Kidney epithelial cell (primary cell): ENCODE results near the gene ATOSB. TPM values are rescaled to one million over a fixed set of nuclear protein-coding genes. Genes with fewer than 3 reads are reported as not detected.

Source experiments
- DNase-seq: peaks from one replicate; pipeline ENCODE4 v3.0.0-alpha.2; 2010; ENCODE audit warnings: low read depth
- H3K27me3 ChIP-seq: 2 replicates; pipeline ENCODE4 v1.6.0; 2011; ENCODE audit warnings: low read length; ENCODE audit not compliant: control insufficient read depth, insufficient read depth
- H3K36me3 ChIP-seq: 2 replicates; pipeline ENCODE4 v1.5.1; 2011; ENCODE audit warnings: low read length; ENCODE audit not compliant: control insufficient read depth, insufficient read depth
- H3K4me3 ChIP-seq: 2 replicates; pipeline ENCODE4 v1.5.1; 2011; ENCODE audit warnings: low read depth, mild to moderate bottlenecking, control low read depth, low read length
- total RNA-seq: library from RNA; depleted of rRNA; stranded (reverse); fragments of >200 nt; gene quantifications from 2 replicates; pipeline ENCODE4 v1.2.3, GENCODE V29; 2015
- TF ChIP-seq, protein P1 (sequence below): IDR thresholded peaks from 2 replicates; pipeline ENCODE4 v1.5.1; 2011; ENCODE audit warnings: mild to moderate bottlenecking, moderate library complexity, low read length, control low read depth, inconsistent platforms; ENCODE audit not compliant: insufficient read depth, poor library complexity, severe bottlenecking

ATOSB gene
- total RNA-seq, 1 donor from 2014 or later: 37.1 TPM

DNA sequence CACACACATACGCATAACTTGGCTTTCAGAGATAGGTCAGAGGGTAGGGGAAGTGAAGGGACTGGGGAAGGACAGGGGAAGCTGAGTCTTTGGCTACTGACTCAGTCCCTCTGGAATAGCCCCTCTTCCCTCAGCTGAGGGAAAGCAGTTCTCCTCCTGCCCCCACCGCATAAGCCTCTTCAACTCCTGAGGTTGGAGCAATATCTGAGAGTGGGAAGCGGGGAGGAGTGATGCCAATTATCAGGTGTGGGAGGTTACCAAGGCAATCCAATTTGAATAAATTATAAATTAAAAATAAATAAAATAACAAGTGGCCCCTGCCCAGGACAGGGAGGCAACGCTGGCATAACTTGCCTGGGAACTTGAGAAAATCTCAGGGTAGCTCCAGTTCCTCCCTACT, 11.1 kb downstream of the ATOSB start:
- TF ChIP-seq, protein P1, sequence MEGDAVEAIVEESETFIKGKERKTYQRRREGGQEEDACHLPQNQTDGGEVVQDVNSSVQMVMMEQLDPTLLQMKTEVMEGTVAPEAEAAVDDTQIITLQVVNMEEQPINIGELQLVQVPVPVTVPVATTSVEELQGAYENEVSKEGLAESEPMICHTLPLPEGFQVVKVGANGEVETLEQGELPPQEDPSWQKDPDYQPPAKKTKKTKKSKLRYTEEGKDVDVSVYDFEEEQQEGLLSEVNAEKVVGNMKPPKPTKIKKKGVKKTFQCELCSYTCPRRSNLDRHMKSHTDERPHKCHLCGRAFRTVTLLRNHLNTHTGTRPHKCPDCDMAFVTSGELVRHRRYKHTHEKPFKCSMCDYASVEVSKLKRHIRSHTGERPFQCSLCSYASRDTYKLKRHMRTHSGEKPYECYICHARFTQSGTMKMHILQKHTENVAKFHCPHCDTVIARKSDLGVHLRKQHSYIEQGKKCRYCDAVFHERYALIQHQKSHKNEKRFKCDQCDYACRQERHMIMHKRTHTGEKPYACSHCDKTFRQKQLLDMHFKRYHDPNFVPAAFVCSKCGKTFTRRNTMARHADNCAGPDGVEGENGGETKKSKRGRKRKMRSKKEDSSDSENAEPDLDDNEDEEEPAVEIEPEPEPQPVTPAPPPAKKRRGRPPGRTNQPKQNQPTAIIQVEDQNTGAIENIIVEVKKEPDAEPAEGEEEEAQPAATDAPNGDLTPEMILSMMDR: no peak
- Histone ChIP-seq H3K36me3 (peaks cover 5% of the 10 kb centered on the region), H3K4me3 (no peak overlapping the region), H3K27me3 (no peaks in the 10 kb centered on the region)
- DNase-seq: no peak

DNA sequence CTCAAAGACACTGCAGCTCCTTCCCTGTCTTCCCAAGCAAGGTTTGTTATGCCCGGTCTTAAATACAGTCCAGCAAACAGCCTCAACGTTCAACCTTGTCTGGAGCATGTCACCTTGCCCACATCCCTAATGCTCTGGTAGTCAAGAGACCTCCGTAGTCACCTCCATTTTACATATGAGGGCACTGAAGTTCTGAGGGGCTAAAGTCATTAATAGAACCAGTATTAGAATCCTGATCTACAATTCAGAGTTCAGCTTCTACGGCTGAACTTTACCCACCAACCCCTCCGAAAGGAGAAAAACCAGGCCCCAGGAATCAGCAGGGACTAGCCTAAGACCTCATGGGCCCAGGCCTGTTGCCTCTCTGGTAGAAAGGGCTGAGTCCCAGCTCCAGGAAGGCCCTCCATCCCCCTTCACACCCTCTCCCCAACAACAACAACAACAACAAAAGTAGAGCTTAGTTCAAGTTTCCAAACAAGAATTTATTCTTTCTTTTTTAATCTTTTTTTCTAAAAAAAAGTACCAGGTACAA, 11.9 kb downstream of the ATOSB start:
- Histone ChIP-seq H3K4me3 (peak overlapping the region; percentile 68), H3K36me3 (peaks cover 5% of the 10 kb centered on the region), H3K27me3 (no peaks in the 10 kb centered on the region)
- TF ChIP-seq, protein P1: no peak
- no peak for DNase-seq

DNA sequence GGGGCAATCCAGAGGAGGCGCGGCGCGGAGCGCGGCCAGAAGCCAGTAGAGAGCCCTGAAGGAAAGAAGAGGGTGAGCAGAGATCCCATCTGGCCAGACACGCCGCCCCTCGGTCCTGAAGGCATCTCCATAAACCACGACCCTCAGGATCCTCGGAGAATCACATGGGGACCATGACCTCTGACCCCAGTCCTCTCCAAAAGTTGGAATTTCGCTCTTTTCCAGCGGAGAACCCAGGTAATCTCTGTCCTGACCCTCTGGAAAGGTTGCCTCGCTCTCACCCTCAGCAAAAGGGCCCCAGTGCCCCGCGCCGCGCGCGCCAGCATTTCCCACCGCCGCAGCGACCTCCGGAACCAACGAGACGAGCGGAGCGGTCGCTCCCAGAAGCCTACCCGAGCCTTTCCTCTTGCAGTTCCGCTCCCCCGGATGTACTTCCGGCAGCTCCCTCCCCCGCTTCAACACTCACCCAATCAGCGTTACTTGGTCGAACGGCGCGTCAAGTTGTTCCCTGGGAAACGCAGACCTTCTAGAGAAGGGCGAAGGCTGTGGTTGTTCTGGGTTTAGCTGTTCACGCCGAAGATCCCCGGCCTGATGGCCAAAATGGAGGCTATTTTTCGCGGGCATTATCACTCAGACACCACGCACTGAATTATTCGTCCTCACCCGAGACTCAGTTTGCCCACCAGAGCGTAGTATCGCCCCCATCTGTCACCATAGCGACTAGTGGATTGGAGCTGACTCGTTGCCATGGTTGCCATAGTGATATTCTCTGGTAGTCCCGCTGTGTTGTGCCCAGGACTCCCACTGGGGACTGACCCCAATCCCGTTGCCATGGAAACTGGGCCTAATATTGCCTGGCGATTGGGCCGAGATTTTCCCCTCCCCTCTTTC, 12.6 kb downstream of the ATOSB start, which contains the start of gene STOML2:
Gene STOML2 (minus strand): TSS at position 363 of the 891 bp plus-strand sequence. CDS start 37 bp downstream, at position 326.
- Histone ChIP-seq H3K36me3 (peaks cover 5% of the 10 kb centered on the region), H3K4me3 (peak within 1 kb of the TSS; percentile 68), H3K27me3 (no peaks in the 10 kb centered on the region)
- TF ChIP-seq, protein P1: no peak
- peak; percentile 89 for DNase-seq

DNA sequence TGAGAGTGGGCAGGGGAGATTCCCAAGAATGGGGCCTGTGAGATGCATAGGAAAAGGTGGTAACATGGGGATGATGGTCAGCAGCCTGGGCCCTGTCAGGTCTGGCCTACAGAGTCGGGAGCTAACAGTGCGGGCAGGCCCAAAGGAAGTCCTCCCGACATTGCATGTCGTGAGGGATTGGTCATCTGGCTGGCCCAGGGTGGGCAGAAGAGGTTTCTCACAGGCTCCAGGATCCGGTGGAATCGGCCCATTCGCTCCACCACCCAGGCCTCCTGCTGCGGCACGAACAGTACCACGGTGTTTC, 13.2 kb downstream of the ATOSB start:
- DNase-seq: no peak
- Histone ChIP-seq H3K27me3 (no peaks in the 10 kb centered on the region), H3K36me3 (peaks cover 5% of the 10 kb centered on the region), H3K4me3 (peak overlapping the region; percentile 68)
- TF ChIP-seq, protein P1: no peak

DNA sequence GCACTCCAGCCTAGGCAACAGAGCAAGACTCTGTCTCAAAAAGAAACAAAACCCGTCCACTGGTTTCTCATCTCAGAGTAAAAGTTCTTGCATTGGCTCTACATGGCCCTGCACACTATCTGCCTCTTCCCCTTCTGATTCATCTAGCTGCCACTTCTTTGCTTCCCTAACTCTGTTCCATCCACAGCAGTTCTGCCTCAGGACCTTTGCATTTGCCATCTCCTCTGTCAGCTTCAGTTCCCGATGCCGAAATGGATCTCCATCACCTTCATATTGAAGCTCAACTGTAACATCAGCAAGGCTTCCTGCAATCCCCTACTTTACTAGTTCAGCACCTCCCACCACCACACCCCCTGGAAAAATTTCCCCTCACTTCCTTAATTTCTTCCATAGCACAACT, 18.1 kb downstream of the ATOSB start:
- TF ChIP-seq, protein P1: no peak
- DNase-seq: no peak
- H3K36me3 ChIP-seq: peaks cover 2% of the 10 kb centered on the region

More for the DNA sequence above, 18.1 kb downstream of the ATOSB start:
- Histone ChIP-seq H3K27me3 (no peaks in the 10 kb centered on the region), H3K4me3 (no peak overlapping the region)
